Measurements from ENCODE around the gene RSPO3.

GRCh38 chr6:127207591-127208120 lies 89.2 kb downstream of the RSPO3 start:
- no peak for TF ChIP-seq ZNF8 (CRISPR knock-in tag; IDR thresholded peaks at IDR 0.05)
- TF ChIP-seq BACH2 (CRISPR knock-in tag; IDR thresholded peaks at IDR 0.05; ENCODE audit: borderline replicate concordance): no peak
- no peak for TF ChIP-seq ZNF70 (CRISPR knock-in tag; IDR thresholded peaks at IDR 0.05)
- TF ChIP-seq PATZ1 (CRISPR knock-in tag; IDR thresholded peaks at IDR 0.05; ENCODE audit: borderline replicate concordance): no peak
- no peak for TF ChIP-seq RARB (CRISPR knock-in tag; IDR thresholded peaks at IDR 0.05)

Data from SK-N-SH treated with all-trans-retinoic acid at 6 μM for 48 hours (cell line).